NCI-H69 (cell line): ENCODE results near the gene HOXB7.

Source experiments
- DNase-seq: peaks from one replicate; lab custom pipeline; 2025; lab: John Stamatoyannopoulos, UW

HOXB7 gene

DNA sequence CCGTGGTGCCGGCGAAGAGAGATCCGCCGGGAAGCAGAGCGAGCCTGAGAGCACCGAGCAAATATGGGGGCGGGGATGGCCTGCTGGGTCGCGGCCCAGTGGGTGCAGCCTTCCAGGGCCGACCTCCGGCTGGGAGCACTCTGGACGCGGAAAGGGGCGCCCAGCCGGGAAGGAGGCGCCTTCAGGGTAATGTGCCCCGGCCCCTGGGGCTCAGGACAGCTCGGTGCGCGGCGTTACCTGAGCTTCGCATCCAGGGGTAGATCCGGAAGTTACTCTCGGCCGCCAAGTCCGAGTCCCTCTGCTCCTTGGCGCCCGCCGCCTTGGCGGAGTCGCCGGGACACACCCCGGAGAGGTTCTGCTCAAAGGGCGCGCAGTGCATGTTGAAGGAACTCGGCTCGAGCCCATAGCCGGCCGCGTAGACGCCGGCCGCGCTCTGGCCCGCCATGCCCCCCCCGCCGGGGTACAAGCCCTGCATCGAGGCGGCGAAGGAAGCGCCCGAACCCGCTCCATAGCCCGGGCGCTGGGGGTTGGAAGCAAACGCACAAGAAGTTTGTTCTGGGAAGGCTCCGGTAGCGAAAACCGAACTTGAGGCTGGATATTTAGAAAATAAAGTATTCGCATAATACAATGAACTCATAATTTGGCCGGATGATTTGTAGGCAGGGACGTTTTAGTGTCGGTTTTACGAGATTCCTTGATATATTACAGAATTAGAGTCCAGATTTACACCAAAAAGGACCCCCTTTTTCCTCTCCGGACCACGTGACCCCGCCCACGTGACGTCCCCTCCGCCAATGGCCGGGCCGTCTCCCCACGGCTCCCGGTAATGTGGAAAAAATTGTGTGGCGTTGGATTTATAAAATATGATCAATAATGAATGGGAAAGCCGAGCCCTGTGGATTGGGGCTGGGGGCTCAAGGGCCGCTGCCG is at the start of gene HOXB7:
Gene HOXB7 (minus strand): TSS at position 736 of the 930 bp plus-strand sequence. CDS start 99 bp downstream, at position 637.
- DNase-seq = peak; percentile 89

DNA sequence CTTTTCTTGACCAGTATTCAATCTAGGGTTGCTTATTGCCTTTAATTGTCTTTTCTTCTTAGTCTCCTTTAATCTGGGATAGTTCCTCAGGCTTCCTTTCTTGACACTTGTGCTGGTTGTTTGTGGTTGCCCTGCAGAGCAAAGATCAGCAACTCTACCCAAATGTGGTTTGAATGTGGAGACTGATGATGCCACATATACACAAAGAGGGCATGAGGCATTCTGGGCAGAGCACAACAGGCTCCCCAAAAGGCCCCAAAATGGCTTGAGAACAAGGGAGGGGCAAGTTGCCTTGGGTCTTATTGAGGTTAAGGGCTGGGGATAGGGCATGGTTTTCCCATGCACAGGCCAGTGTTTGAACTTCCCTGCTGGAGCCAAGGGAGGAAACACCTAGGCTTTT is 45.1 kb upstream of the HOXB7 start:
- no peak for DNase-seq

DNA sequence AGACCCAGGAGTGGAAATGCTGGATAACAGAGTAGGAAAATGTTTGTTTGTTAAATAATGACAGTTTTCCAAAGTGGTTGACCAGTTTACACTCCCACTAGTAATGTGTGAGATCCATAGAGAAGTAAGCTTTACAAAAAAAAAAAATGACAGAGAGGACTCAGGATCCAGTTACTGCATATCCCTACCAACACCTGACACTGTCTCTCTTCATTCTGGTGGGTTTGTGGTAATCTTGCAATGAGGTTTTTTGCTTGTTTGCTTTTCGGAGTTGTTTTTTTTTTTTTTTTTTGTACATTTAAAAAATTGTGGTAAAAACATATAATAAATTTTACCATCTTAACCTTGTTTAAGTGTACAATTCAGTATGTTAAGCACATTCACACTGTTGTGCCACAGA is 38.9 kb upstream of the HOXB7 start:
- no peak for DNase-seq

DNA sequence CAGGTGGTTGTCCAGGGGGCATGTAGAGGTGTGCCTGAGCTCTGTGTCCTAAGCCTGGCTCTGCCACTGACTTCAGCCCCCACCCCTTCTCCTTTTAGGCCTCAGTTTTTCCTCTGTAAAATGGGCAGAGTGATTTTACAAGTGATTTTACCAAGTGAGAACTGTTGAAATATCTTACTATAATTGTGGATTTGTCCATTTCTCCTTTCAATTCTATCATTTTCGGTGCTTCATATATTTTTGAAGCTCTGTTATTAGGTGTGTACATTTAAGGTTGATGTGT is 37.1 kb upstream of the HOXB7 start:
- no peak for DNase-seq

DNA sequence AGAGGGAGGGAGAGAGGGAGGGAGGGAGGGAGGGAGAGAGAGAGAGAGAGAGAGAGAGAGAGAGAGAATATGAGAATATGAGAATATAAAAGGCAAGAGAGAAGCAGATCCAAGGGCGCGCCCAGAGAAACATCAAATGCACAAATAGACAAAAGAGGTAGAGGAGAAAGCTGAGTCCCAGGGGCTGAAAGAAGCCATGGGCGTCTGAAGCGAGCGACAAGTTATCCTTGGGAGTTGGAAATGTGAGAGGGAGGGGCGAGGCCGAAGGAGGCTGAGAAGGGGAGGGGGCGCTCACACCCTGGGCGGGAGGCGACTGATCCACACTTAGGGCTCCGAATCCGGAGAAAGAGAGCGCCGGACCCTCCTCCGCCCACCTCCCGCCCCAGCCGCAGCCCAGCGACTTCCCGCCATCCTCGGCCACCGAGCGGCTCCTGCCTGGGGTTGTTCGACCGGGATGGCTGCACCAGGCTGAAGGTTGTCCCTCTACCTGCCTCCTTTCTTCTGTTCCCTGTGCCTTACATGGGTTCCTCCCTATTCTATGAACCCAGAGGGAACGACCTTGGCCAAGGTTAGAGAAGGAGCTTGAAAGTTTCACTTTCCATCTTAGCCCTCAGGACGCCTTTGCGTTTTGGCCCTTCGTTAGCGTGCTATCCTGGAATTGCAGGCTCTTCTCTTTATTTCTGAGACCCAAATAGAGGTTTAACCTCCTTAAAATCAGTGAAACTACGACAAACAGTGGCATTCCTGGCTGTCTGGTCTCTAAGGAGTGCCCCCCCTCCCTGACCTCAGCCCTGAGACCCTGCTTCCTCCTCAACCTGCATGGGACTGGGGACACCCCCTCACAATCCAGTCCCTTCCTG is 36.5 kb upstream of the HOXB7 start:
- peak; percentile 67 for DNase-seq

GRCh38 chr17:48646183-48647102 is 35.6 kb upstream of the HOXB7 start:
- peak; percentile 88 for DNase-seq

DNA sequence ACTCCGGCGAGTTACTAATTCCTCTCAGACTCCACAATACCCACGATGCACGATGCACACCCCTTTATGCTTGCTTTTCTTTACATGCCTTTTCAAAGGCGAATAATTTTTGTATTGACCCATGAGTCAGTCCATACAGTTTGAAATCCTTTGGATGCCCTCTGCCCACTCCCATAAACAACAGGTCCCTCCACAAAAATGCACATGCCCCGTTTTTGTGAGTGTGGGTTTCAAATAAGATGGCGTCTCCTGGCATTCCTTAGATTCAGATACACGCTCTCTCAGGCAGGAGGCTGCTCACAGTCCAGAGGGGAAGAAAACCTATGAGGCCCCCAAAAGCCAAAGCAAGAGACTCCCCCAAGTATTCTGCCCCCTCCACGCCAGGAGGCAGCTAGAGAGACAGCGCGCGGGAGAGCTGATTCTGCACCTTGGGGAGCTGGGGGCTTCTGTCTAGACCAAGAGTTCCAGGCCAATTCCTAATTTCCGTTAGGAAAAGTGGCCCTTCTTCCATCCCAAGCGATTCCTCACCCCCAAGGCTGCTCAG is 34.9 kb upstream of the HOXB7 start:
- no peak for DNase-seq

- no peak for DNase-seq
These were observed 34.2 kb upstream of the HOXB7 start for GRCh38 chr17:48644910-48645557.

DNA sequence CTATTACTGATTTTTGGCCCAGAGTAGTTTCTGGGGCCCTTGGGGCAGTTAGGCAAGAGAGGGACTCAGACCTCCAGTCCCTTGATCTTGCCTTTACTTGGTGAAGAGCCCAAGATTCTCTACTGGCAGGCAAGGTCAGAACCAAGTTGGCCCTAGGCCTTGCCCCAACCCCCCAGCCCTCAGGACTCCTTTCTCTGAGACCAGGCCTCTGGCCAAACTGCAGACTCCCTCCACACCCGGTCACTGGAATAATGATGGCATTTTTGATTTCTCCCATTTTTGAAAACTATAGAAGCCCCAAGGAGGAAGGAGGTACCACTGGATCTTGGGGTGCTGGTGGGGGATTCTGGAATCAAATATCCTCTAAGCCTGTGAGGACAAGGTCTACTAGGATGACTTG is 33.3 kb upstream of the HOXB7 start:
- DNase-seq = no peak

- DNase-seq = no peak
These were observed 32.8 kb upstream of the HOXB7 start for GRCh38 chr17:48643697-48644012.

DNA sequence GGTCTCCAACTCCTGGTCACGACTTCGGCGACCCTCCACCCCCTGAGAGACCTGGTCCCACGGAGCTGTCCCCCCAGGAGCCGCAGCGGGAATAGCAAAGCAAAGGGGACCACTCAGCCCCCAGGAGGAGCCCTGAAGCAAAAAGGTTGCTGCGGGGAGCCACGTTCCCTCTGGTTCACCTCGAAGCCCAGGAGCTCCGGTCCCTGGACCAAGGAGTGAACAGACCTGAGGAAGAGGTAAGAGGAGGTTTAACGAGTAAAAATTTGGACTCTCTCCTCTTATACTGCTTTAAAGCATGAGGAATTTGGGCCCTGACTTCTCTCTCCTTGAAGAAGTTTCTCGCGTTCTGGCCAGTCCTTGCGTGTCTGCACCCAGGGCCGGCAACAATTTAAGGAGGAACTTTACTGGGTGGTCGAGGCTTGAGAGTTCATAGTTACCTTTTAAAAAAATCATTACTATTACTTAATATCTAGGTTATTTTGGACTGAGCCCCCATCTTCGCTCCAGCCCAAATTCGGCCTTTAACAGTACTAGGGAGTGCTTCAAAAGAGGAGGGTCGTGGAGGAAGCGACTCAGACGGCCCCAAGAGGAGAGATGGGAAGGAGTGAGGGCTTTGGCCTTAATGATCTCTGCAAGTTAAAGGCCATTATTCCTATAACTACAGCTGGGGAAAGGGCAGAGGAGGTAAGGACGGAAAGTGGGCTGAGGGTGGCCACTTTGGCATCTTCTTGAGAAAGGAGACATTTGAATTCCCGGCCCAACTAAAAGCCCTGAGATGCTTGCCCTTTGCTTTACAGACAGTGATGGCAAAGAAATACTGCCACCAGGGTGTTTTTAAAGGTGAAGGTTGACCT is 32.3 kb upstream of the HOXB7 start:
- DNase-seq = no peak

- no peak for DNase-seq
These were observed 31.4 kb upstream of the HOXB7 start for GRCh38 chr17:48642059-48642842.

DNA sequence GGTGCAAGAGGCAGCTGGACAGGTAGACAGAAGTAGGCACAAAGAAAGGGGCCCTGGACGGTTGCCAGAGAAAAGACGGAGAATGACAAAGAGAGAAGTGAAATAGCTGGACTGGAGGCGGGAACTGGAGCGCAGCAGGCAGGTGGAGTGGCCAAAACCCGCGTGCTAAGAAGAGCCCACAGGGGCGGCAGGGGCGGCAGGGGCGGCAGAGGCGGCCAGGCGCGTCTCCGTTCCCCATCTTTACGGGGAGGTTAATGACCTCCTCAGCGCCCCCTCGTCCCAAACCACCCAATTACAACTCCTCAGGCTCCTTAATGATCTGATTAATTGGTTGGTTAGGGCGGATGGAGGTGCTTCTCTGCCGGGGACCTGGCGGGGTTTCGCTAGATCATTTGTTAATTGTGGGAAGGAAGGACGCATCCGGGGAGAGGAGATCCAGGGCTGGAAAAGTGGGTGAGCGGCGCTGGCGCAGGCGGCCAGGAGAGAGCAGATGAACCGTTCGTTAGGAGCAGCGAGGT is 30.8 kb upstream of the HOXB7 start:
- peak; percentile 21 for DNase-seq

GRCh38 chr17:48640858-48641180 is 30.0 kb upstream of the HOXB7 start:
- DNase-seq = no peak

- no peak for DNase-seq
These were observed 29.4 kb upstream of the HOXB7 start for GRCh38 chr17:48639982-48640857.

GRCh38 chr17:48639136-48639535 is 28.3 kb upstream of the HOXB7 start:
- DNase-seq = peak; percentile 13

DNA sequence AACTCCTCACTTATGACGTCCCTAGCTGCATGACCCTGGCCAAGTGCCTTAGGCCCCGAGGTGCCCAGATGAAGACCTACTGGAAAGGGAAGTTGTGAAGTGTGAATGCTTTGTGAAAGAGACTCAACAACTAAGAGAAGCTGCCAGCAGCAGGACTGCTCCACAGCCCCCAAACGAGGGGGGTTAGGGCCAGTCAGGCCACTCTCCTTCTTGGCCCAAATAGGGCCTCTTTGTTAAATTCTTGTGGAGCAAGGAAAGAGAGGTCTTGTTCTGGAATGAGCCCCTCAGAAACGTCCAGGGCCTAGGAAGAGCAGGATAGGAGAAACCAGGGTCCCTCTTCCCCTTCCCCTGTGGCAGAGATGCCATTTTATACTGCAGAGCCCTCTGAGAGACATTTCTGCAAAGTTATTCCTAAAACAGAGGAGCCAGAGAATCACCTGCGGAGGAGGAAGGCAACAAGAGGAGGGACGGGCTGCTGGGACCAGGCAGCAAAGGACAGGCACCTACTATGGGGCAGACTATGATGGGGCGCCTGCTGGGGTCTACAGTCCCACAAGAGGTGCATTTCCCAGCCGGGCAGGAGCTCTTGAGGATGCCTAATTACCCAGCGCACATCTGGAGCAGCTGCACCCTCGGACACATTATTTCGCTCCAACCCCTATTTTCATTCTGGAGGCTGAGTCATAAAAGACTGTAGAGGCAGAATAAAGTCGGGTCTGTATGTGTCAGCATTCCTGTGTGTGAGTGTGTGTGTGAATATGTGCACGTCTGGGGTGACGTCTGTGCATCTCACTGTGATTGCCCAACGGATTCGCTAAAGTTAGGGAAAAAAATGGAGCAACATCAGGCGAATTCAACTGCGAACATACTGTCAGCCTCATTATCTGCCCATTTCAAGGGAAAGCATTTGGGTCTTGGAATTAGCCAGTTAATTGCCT is 26.8 kb upstream of the HOXB7 start:
- no peak for DNase-seq
